HepG2 (cell line): Measurements from ENCODE around the gene LMTK2.

Source experiments
- CTCF ChIP-seq: sonication (generic); formaldehyde crosslinking; IDR thresholded peaks from 2 replicates; pipeline ENCODE4 v1.5.0; 2020; ENCODE audit warnings: mild to moderate bottlenecking, missing genetic modification reagents, moderate library complexity
- ETV6 ChIP-seq: sonication (generic); formaldehyde crosslinking; conservative IDR thresholded peaks from 2 replicates; pipeline ENCODE4 v1.4.0; 2020; ENCODE audit warnings: missing genetic modification reagents
- KAT2B ChIP-seq: fragments of 150-350 bp; IDR thresholded peaks from 2 replicates; pipeline ENCODE4 v1.6.1; 2014; ENCODE audit warnings: low read depth, low read length, borderline replicate concordance
- NONO ChIP-seq, 2 experiments: fragments of 450-650 bp in 1 of 2; sonication (generic) in 1 of 2; formaldehyde crosslinking in 1 of 2; IDR thresholded peaks in 1 of 2; conservative IDR thresholded peaks in 1 of 2; 2 replicates each; pipeline versions ENCODE4 v1.6.1 to v1.8.0; 2017 to 2022; ENCODE audit warnings: mild to moderate bottlenecking in 1 of 2, missing genetic modification reagents in 1 of 2, moderate library complexity in 1 of 2
- SP1 ChIP-seq, 2 experiments: fragments of 450-650 bp in 1 of 2; sonication (generic) in 1 of 2; formaldehyde crosslinking in 1 of 2; IDR thresholded peaks; 2 replicates each; pipeline versions ENCODE4 v1.4.0 to v1.6.1; 2016 to 2020; ENCODE audit warnings: missing genetic modification reagents in 1 of 2
- TAF1 ChIP-seq: sonication (generic); formaldehyde crosslinking; IDR thresholded peaks from 2 replicates; pipeline ENCODE4 v1.4.0; 2020; ENCODE audit warnings: missing genetic modification reagents
- TAF15 ChIP-seq: fragments of 200-400 bp; formaldehyde crosslinking; IDR thresholded peaks from one replicate; pipeline ENCODE4 v1.6.1; 2018; ENCODE audit warnings: mild to moderate bottlenecking, low read depth, low read length; ENCODE audit not compliant: poor library complexity, severe bottlenecking
- ZBTB2 ChIP-seq: sonication (generic); formaldehyde crosslinking; IDR thresholded peaks from 2 replicates; pipeline ENCODE4 v1.8.0; 2022; ENCODE audit warnings: low read depth, missing genetic modification reagents
- ZNF567 ChIP-seq: sonication (generic); formaldehyde crosslinking; IDR thresholded peaks from 2 replicates; pipeline ENCODE4 v1.8.1; 2023; ENCODE audit warnings: mild to moderate bottlenecking, missing genetic modification reagents, borderline replicate concordance
- TF ChIP-seq, protein P1 (sequence below): sonication (generic); formaldehyde crosslinking; IDR thresholded peaks from 2 replicates; pipeline ENCODE4 v1.4.0; 2020; ENCODE audit warnings: missing genetic modification reagents
- TF ChIP-seq, protein P2 (sequence below): IDR thresholded peaks from 2 replicates; pipeline ENCODE4 v1.6.1; 2012; ENCODE audit warnings: low read depth, low read length, improper control_type of control experiment
- TF ChIP-seq, protein P3 (sequence below): sonication (generic); formaldehyde crosslinking; IDR thresholded peaks from 2 replicates; pipeline ENCODE4 v1.4.0; 2020; ENCODE audit warnings: mild to moderate bottlenecking, missing genetic modification reagents

DNA sequence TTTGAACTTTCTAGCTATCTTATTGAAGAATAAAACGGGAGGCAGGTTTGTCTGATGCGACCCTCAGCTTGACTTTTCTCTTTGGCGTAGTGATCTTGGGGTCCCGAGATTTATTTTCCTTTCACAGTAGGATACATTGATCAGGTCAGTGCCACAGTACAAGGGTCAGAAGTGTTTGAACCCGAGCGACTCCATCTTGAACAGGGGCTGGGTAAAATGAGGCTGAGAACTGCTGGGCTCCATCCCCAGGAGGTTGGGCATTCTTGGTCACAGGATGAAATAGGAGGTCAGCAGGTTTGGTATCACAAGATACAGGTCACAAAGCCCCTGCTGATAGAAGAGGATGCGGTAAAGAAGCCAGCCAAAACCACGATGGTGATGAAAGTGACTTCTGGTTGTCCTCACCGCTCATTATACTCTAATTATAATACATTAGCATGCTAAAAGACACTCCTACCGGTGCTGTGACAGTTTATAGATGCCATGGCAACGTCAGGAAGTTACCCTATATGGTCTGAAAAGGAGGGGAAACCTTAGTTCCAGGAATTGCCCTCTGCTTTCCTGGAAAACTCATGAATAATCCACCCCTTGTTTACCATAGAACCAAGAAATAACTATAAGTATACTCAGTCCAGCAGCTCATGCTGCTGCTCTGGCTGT, 148.4 kb downstream of the LMTK2 start:
- TF ChIP-seq ZNF567 (no peak), KAT2B (no peak), CTCF (no peak), ZBTB2 (CRISPR knock-in tag) (no peak), ETV6 (CRISPR knock-in tag) (no peak), SP1 (IDR thresholded peaks at IDR 0.05) (no peak), SP1 (CRISPR knock-in tag; IDR thresholded peaks at IDR 0.05) (no peak), NONO (IDR thresholded peaks at IDR 0.05) (no peak), NONO (CRISPR knock-in tag; conservative IDR thresholded peaks at IDR 0.05) (no peak), TAF1 (CRISPR knock-in tag) (no peak), TAF15 (no peak)
- TF ChIP-seq, protein P1, sequence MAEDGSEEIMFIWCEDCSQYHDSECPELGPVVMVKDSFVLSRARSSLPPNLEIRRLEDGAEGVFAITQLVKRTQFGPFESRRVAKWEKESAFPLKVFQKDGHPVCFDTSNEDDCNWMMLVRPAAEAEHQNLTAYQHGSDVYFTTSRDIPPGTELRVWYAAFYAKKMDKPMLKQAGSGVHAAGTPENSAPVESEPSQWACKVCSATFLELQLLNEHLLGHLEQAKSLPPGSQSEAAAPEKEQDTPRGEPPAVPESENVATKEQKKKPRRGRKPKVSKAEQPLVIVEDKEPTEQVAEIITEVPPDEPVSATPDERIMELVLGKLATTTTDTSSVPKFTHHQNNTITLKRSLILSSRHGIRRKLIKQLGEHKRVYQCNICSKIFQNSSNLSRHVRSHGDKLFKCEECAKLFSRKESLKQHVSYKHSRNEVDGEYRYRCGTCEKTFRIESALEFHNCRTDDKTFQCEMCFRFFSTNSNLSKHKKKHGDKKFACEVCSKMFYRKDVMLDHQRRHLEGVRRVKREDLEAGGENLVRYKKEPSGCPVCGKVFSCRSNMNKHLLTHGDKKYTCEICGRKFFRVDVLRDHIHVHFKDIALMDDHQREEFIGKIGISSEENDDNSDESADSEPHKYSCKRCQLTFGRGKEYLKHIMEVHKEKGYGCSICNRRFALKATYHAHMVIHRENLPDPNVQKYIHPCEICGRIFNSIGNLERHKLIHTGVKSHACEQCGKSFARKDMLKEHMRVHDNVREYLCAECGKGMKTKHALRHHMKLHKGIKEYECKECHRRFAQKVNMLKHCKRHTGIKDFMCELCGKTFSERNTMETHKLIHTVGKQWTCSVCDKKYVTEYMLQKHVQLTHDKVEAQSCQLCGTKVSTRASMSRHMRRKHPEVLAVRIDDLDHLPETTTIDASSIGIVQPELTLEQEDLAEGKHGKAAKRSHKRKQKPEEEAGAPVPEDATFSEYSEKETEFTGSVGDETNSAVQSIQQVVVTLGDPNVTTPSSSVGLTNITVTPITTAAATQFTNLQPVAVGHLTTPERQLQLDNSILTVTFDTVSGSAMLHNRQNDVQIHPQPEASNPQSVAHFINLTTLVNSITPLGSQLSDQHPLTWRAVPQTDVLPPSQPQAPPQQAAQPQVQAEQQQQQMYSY (CRISPR knock-in tag): no peak
- TF ChIP-seq, protein P2, sequence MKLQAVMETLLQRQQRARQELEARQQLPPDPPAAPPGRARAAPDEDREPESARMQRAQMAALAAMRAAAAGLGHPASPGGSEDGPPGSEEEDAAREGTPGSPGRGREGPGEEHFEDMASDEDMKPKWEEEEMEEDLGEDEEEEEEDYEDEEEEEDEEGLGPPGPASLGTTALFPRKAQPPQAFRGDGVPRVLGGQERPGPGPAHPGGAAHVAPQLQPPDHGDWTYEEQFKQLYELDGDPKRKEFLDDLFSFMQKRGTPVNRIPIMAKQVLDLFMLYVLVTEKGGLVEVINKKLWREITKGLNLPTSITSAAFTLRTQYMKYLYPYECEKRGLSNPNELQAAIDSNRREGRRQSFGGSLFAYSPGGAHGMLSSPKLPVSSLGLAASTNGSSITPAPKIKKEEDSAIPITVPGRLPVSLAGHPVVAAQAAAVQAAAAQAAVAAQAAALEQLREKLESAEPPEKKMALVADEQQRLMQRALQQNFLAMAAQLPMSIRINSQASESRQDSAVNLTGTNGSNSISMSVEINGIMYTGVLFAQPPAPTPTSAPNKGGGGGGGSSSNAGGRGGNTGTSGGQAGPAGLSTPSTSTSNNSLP: no peak
- TF ChIP-seq, protein P3, sequence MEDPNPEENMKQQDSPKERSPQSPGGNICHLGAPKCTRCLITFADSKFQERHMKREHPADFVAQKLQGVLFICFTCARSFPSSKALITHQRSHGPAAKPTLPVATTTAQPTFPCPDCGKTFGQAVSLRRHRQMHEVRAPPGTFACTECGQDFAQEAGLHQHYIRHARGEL: no peak
